ENCODE measurements around the gene MBOAT7. TPM values are rescaled to one million over a fixed set of nuclear protein-coding genes. Genes with fewer than 3 reads are reported as not detected.

The MBOAT7 gene
- total and polyA plus RNA-seq, 2 of the 8 experiments (the other 6 are each of a cell fraction or from before 2014, with no cell fraction given), result 85.5 to 90.9 TPM

GRCh38 chr19:54193011-54193410 is 3.6 kb upstream of the MBOAT7 start:
- Histone ChIP-seq H3K4me3 (ENCODE audit: extremely low read depth in 1 of 4, insufficient read depth in 2 of 4, low read depth in 3 of 4, low read length in 4 of 4) (no peak overlapping the region), H3K23me2 (ENCODE audit: low read depth, low read length) (peaks cover 11% of the 10 kb centered on the region), H3K18ac (ENCODE audit: extremely low read depth, low read length) (no peak overlapping the region), H3K27ac (ENCODE audit: low read depth, low read length) (no peak overlapping the region), H3K4ac (replicated peaks; ENCODE audit: insufficient read length, low read depth, low read length) (no peak overlapping the region), H3K79me2 (ENCODE audit: control insufficient read depth in 1 of 2, insufficient read depth in 2 of 2, low read length in 2 of 2) (peaks cover 2 to 15% of the 10 kb centered on the region in 2 experiments; a peak in 3 of 4 replicates), H3K14ac (ENCODE audit: insufficient read length) (no peak overlapping the region), H2BK120ac (replicated peaks; ENCODE audit: low read depth, low read length) (no peak overlapping the region), H2BK5ac (ENCODE audit: low read depth, low read length) (no peak overlapping the region), H3K23ac (ENCODE audit: insufficient read length) (no peak overlapping the region), H3K36me3 (ENCODE audit: control insufficient read depth in 2 of 4, insufficient read depth in 4 of 4, low read length in 3 of 4) (peaks cover 3 to 19% (median 5%) of the 10 kb centered on the region in 4 experiments; a peak in 7 of 8 replicates), H4K91ac (replicated peaks; ENCODE audit: insufficient read length, low read length) (no peak overlapping the region), H2BK12ac (ENCODE audit: low read depth, low read length) (no peak overlapping the region), H3K9me3 (ENCODE audit: insufficient read depth in 2 of 2, low read depth in 1 of 2, low read length in 1 of 2) (no peaks in the 10 kb centered on the region), H2AFZ (ENCODE audit: low read length) (no peak overlapping the region), H3K56ac (replicated peaks; ENCODE audit: insufficient read length, low read depth, low read length) (no peak overlapping the region), H2BK15ac (ENCODE audit: low read length) (no peak overlapping the region), H4K20me1 (replicated peaks in 1 of 2; ENCODE audit: control insufficient read depth in 1 of 2, insufficient read depth in 2 of 2, low read length in 2 of 2) (no peaks in the 10 kb centered on the region), H2BK20ac (ENCODE audit: low read length) (no peak overlapping the region), H3K79me1 (ENCODE audit: low read depth, low read length) (peaks cover 8% of the 10 kb centered on the region), H3K9ac (replicated peaks in 1 of 4; ENCODE audit: extremely low read depth in 1 of 4, low read depth in 3 of 4, low read length in 3 of 4) (peak overlapping the region in 1 of 4 experiments; percentile 28; a peak in 1 of 7 replicates), H3K27me3 (replicated peaks in 1 of 4; ENCODE audit: control insufficient read depth in 3 of 4, extremely low read depth in 1 of 4, insufficient read depth in 3 of 4, low read length in 3 of 4) (no peaks in the 10 kb centered on the region), H3K4me1 (replicated peaks in 1 of 4; ENCODE audit: control insufficient read depth in 3 of 4, insufficient read depth in 4 of 4, low read length in 3 of 4) (peaks cover 3 to 11% (median 6%) of the 10 kb centered on the region in 4 experiments; a peak in 5 of 7 replicates), H4K5ac (ENCODE audit: insufficient read length, low read depth, low read length) (no peak overlapping the region), H2AK5ac (ENCODE audit: low read depth, low read length) (no peak overlapping the region), H3K4me2 (ENCODE audit: insufficient read depth in 1 of 2, low read depth in 2 of 2, low read length in 2 of 2) (no peak overlapping the region; a peak in 1 of 4 replicates), H4K8ac (ENCODE audit: extremely low read depth, insufficient read depth, low read length) (no peak overlapping the region)
- ChIA-PET CTCF (ENCODE audit: partially characterized antibody) (interaction anchor here (0.5 to 1.2 kb wide), 2 partner anchors 13 to 390 kb away, joined by 3 read pairs; no protein-coding TSS in a partner anchor), POLR2A (ENCODE audit: partially characterized antibody) (interaction anchor here (28.7 kb wide), 1 partner anchor 14 kb away, joined by 909 read pairs; the partner anchor contains the start of gene RPS9)
- 86% methylated on average over 11 of the region's 11 CpGs; no CpG with 5 or more reads in 1 of the 2 experiments for WGBS, 2 experiments (ENCODE audit: extremely low coverage in 1 of 2, insufficient coverage in 1 of 2, insufficient read length in 1 of 2, insufficient replicate concordance in 2 of 2, low coverage in 1 of 2, low lambda C conversion rate in 2 of 2, missing lambda C conversion rate in 1 of 2)
- DNase-seq (ENCODE audit: low read depth in 1 of 2, low spot score in 2 of 2) (no peak), FAIRE-seq (no peak)
- TF ChIP-seq SP1 (IDR thresholded peaks at IDR 0.05; ENCODE audit: low read depth, low read length), result no peak
- no peak for TF ChIP-seq CHD1 (IDR thresholded peaks at IDR 0.05; ENCODE audit: low read depth, low read length)
- no peak for TF ChIP-seq EZH2 (IDR thresholded peaks at IDR 0.05; ENCODE audit: low read depth, low read length, severe bottlenecking)
- TF ChIP-seq HDAC2 (IDR thresholded peaks at IDR 0.05; ENCODE audit: borderline replicate concordance in 1 of 2, low read depth in 2 of 2, low read length in 2 of 2), result no peak
- no peak for TF ChIP-seq SIN3A (conservative IDR thresholded peaks at IDR 0.05 in 1 of 2, IDR thresholded peaks at IDR 0.05 in 1 of 2; ENCODE audit: low read depth in 1 of 2, low read length in 2 of 2)
- no peak for TF ChIP-seq FOSL1 (IDR thresholded peaks at IDR 0.05; ENCODE audit: insufficient read depth, low read depth, low read length)
- no peak for TF ChIP-seq CHD2 (IDR thresholded peaks at IDR 0.05; ENCODE audit: low read length)
- TF ChIP-seq RAD21 (IDR thresholded peaks at IDR 0.05 in 1 of 2, conservative IDR thresholded peaks at IDR 0.05 in 1 of 2; ENCODE audit: low read depth in 2 of 2, low read length in 2 of 2), result no peak
- no peak for TF ChIP-seq KDM1A (IDR thresholded peaks at IDR 0.05; ENCODE audit: borderline replicate concordance, low read length)
- no peak for TF ChIP-seq TBP (IDR thresholded peaks at IDR 0.05; ENCODE audit: low read depth, low read length)
- no peak for TF ChIP-seq ATF2 (IDR thresholded peaks at IDR 0.05; ENCODE audit: low read length)
